HepG2 (cell line): ENCODE measurements around the gene STK11. TPM values are rescaled to one million over a fixed set of nuclear protein-coding genes. Genes with fewer than 3 reads are reported as not detected.
A peak's percentile ranks its signal among the peaks of the same experiment; 100 is the strongest.

ENCODE experiments used
- DR1 ChIP-seq: sonication (generic); formaldehyde crosslinking; IDR thresholded peaks from 2 replicates; pipeline ENCODE4 v1.8.0; 2021; ENCODE audit warnings: mild to moderate bottlenecking, missing genetic modification reagents, inconsistent platforms
- HINFP ChIP-seq: sonication (generic); formaldehyde crosslinking; IDR thresholded peaks from 2 replicates; pipeline ENCODE4 v1.4.0; 2020; ENCODE audit warnings: low read depth, mild to moderate bottlenecking, missing genetic modification reagents
- HOXA9 ChIP-seq: sonication (generic); formaldehyde crosslinking; IDR thresholded peaks from 2 replicates; pipeline ENCODE4 v1.8.1; 2022; ENCODE audit warnings: missing genetic modification reagents, mild to moderate bottlenecking, moderate library complexity, borderline replicate concordance
- JUN ChIP-seq: sonication (generic); formaldehyde crosslinking; IDR thresholded peaks from 2 replicates; pipeline ENCODE4 v1.4.0; 2020; ENCODE audit warnings: mild to moderate bottlenecking, missing genetic modification reagents
- JUNB ChIP-seq: sonication (generic); formaldehyde crosslinking; IDR thresholded peaks from 2 replicates; pipeline ENCODE4 v1.8.0; 2022; ENCODE audit warnings: missing genetic modification reagents, mild to moderate bottlenecking, borderline replicate concordance
- LBX2 ChIP-seq: sonication (generic); formaldehyde crosslinking; IDR thresholded peaks from 2 replicates; pipeline ENCODE4 v1.5.0; 2020; ENCODE audit warnings: missing genetic modification reagents, mild to moderate bottlenecking, borderline replicate concordance
- LCORL ChIP-seq, 2 experiments: fragments of 450-650 bp in 1 of 2; sonication (generic) in 1 of 2; formaldehyde crosslinking in 1 of 2; IDR thresholded peaks; 2 replicates each; pipeline versions ENCODE4 v1.5.0 to v1.6.1; 2017 to 2020; ENCODE audit warnings: antibody characterized with exemption in 1 of 2, missing genetic modification reagents in 1 of 2
- MBNL3 ChIP-seq: fragments of 250-450 bp; sonication (Bioruptor Pico); conservative IDR thresholded peaks from 2 replicates; pipeline ENCODE4 v1.8.0; 2022; ENCODE audit warnings: mild to moderate bottlenecking, inconsistent platforms
- NFE2 ChIP-seq: sonication (generic); formaldehyde crosslinking; IDR thresholded peaks from 2 replicates; pipeline ENCODE4 v1.4.0; 2020; ENCODE audit warnings: missing genetic modification reagents
- NR2F6 ChIP-seq, 2 experiments: IDR thresholded peaks; 2 replicates each; pipeline ENCODE4 v1.6.1; 2016; ENCODE audit warnings: antibody characterized with exemption in 1 of 2, mild to moderate bottlenecking in 1 of 2
- PHB2 ChIP-seq: fragments of 450-650 bp; IDR thresholded peaks from 2 replicates; pipeline ENCODE4 v1.6.1; 2018; ENCODE audit not compliant: partially characterized antibody
- RARG ChIP-seq: sonication (generic); formaldehyde crosslinking; IDR thresholded peaks from 2 replicates; pipeline ENCODE4 v1.4.0; 2020; ENCODE audit warnings: low read depth, mild to moderate bottlenecking, missing genetic modification reagents
- RBAK ChIP-seq: sonication (generic); formaldehyde crosslinking; IDR thresholded peaks from 2 replicates; pipeline ENCODE4 v1.5.1; 2020; ENCODE audit warnings: mild to moderate bottlenecking, missing genetic modification reagents
- SRF ChIP-seq: IDR thresholded peaks from 2 replicates; pipeline ENCODE4 v1.6.1; 2011; ENCODE audit warnings: mild to moderate bottlenecking, low read depth, low read length, moderate library complexity
- SRSF9 ChIP-seq: fragments of 200-400 bp; formaldehyde crosslinking; IDR thresholded peaks from 2 replicates; pipeline ENCODE4 v1.6.1; 2018; ENCODE audit warnings: borderline replicate concordance, mild to moderate bottlenecking, low read depth, low read length; ENCODE audit not compliant: insufficient read depth, poor library complexity, severe bottlenecking
- WIZ ChIP-seq: sonication (generic); formaldehyde crosslinking; IDR thresholded peaks from 2 replicates; pipeline ENCODE4 v1.5.1; 2020; ENCODE audit warnings: mild to moderate bottlenecking, missing genetic modification reagents
- ZMAT5 ChIP-seq: sonication (generic); formaldehyde crosslinking; IDR thresholded peaks from 2 replicates; pipeline ENCODE4 v1.5.0; 2020; ENCODE audit warnings: mild to moderate bottlenecking, low read depth, missing genetic modification reagents, borderline replicate concordance
- ZMYM4 ChIP-seq: sonication (generic); formaldehyde crosslinking; IDR thresholded peaks from 2 replicates; pipeline ENCODE4 v1.8.1; 2023; ENCODE audit warnings: mild to moderate bottlenecking, missing genetic modification reagents
- ZNF343 ChIP-seq: sonication (generic); formaldehyde crosslinking; IDR thresholded peaks from 2 replicates; pipeline ENCODE4 v1.4.0; 2020; ENCODE audit warnings: mild to moderate bottlenecking, missing genetic modification reagents
- ZNF354B ChIP-seq: sonication (generic); formaldehyde crosslinking; IDR thresholded peaks from 2 replicates; pipeline ENCODE4 v1.8.0; 2022; ENCODE audit warnings: mild to moderate bottlenecking, missing genetic modification reagents
- ZNF501 ChIP-seq: sonication (generic); formaldehyde crosslinking; IDR thresholded peaks from 2 replicates; pipeline ENCODE4 v1.5.1; 2020; ENCODE audit warnings: mild to moderate bottlenecking, moderate library complexity, missing genetic modification reagents
- ZNF569 ChIP-seq: sonication (generic); formaldehyde crosslinking; IDR thresholded peaks from 2 replicates; pipeline ENCODE4 v1.5.0; 2020; ENCODE audit warnings: mild to moderate bottlenecking, missing genetic modification reagents, moderate library complexity, borderline replicate concordance
- polyA plus RNA-seq, 8 experiments: library from polyadenylated mRNA; depleted of rRNA in 3 of 8; stranded (reverse) in 7 of 8; unstranded in 1 of 8; fragments of >200 nt; fragmentation: Illumina TruSeq in 4 of 8; extraction: Trizol in 4 of 8; gene quantifications; 2 replicates each; pipeline versions ENCODE4 v1.2.1 to v1.2.3, GENCODE V29; 2011 to 2016; ENCODE audit warnings: low read depth in 4 of 8, missing spikeins in 1 of 8, mixed read lengths in 1 of 8; ENCODE audit not compliant: insufficient read depth in 1 of 8
- total RNA-seq, 5 experiments: library from RNA; depleted of rRNA; stranded (reverse); fragments of >200 nt; fragmentation: Illumina TruSeq; extraction: Trizol; gene quantifications; 2 replicates each; pipeline ENCODE4 v1.2.3, GENCODE V29; 2016; ENCODE audit warnings: low read depth in 1 of 5
- TF ChIP-seq, protein P1 (sequence below): sonication (generic); formaldehyde crosslinking; IDR thresholded peaks from 2 replicates; pipeline ENCODE4 v1.5.0; 2020; ENCODE audit warnings: missing genetic modification reagents
- TF ChIP-seq, protein P2 (sequence below): sonication (generic); formaldehyde crosslinking; IDR thresholded peaks from 2 replicates; pipeline ENCODE4 v1.8.0; 2023; ENCODE audit warnings: mild to moderate bottlenecking, missing genetic modification reagents

Gene STK11
- total and polyA plus RNA-seq, 2 of the 13 experiments (the other 11 are each of a cell fraction or from before 2014, with no cell fraction given): 27.5 to 43.6 TPM

DNA sequence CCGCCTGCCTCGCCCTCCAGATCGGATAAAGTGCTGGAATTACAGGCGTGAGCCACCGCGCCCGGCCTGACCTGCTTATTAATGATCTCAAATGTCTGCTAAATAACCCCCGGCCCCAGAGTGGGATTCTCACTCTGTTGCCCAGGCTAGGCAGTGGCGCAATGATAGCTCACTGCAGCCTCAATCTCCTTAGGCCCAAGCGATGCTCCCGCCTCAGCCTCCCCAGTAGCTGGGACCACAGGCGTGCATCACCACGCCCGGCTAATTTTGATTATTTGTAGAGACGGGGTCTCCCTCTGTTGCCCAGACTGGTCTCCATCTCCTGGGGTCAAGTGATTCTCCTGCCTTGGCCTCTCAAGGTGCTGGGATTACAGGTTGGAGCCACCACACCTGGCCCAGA, 35.3 kb downstream of the STK11 start (continued):
- TF ChIP-seq HINFP (CRISPR knock-in tag): no peak
- TF ChIP-seq, protein P1, sequence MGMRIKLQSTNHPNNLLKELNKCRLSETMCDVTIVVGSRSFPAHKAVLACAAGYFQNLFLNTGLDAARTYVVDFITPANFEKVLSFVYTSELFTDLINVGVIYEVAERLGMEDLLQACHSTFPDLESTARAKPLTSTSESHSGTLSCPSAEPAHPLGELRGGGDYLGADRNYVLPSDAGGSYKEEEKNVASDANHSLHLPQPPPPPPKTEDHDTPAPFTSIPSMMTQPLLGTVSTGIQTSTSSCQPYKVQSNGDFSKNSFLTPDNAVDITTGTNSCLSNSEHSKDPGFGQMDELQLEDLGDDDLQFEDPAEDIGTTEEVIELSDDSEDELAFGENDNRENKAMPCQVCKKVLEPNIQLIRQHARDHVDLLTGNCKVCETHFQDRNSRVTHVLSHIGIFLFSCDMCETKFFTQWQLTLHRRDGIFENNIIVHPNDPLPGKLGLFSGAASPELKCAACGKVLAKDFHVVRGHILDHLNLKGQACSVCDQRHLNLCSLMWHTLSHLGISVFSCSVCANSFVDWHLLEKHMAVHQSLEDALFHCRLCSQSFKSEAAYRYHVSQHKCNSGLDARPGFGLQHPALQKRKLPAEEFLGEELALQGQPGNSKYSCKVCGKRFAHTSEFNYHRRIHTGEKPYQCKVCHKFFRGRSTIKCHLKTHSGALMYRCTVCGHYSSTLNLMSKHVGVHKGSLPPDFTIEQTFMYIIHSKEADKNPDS (CRISPR knock-in tag): no peak
- no peak for TF ChIP-seq ZMAT5 (CRISPR knock-in tag)
- TF ChIP-seq DR1: no peak
- no peak for TF ChIP-seq ZNF569 (CRISPR knock-in tag)
- no peak for TF ChIP-seq WIZ (CRISPR knock-in tag)
- TF ChIP-seq NR2F6 (IDR thresholded peaks at IDR 0.05): no peak
- no peak for TF ChIP-seq NR2F6 (CRISPR knock-in tag; IDR thresholded peaks at IDR 0.05)
- TF ChIP-seq JUNB: no peak
- TF ChIP-seq PHB2: no peak
- TF ChIP-seq JUN (CRISPR knock-in tag): no peak
- no peak for TF ChIP-seq ZMYM4 (CRISPR knock-in tag)
- no peak for TF ChIP-seq LBX2 (CRISPR knock-in tag)
- TF ChIP-seq, protein P2, sequence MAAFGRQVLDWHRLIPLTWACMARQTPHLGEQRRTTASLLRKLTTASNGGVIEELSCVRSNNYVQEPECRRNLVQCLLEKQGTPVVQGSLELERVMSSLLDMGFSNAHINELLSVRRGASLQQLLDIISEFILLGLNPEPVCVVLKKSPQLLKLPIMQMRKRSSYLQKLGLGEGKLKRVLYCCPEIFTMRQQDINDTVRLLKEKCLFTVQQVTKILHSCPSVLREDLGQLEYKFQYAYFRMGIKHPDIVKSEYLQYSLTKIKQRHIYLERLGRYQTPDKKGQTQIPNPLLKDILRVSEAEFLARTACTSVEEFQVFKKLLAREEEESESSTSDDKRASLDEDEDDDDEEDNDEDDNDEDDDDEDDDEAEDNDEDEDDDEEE: no peak
- 0 out of 2 replicates have a peak, but pooled peaks have one; percentile 10 for TF ChIP-seq ZNF501 (CRISPR knock-in tag)
- no peak for TF ChIP-seq SRF
- no peak for TF ChIP-seq NFE2 (CRISPR knock-in tag)
- TF ChIP-seq MBNL3 (CRISPR knock-in tag): no peak
- TF ChIP-seq SRSF9: no peak
- TF ChIP-seq ZNF354B (CRISPR knock-in tag): no peak
- TF ChIP-seq HOXA9 (CRISPR knock-in tag): no peak
- 0 out of 2 replicates have a peak, but pooled peaks have one; percentile 17 for TF ChIP-seq ZNF343 (CRISPR knock-in tag)
- no peak for TF ChIP-seq LCORL (IDR thresholded peaks at IDR 0.05)
- TF ChIP-seq LCORL (CRISPR knock-in tag; IDR thresholded peaks at IDR 0.05): peak; percentile 48; the same call in 1 of the 2 replicates
- TF ChIP-seq RBAK (CRISPR knock-in tag): no peak
- no peak for TF ChIP-seq RARG (CRISPR knock-in tag)
